HG02981 (cell line): ENCODE measurements around the gene LYSMD3.
"Not testable (repeated sequence)": the region's sequence is repeated elsewhere in the genome, so short reads cannot be mapped to it uniquely, and the experiment has no call there.

Experiments used
- ATAC-seq: cut with Tn5 transposase; IDR thresholded peaks from one replicate; pipeline ENCODE4 v1.9.1; 2021; ENCODE audit warnings: mild to moderate bottlenecking, moderate library complexity; ENCODE audit not compliant: unreplicated experiment

The LYSMD3 gene

DNA sequence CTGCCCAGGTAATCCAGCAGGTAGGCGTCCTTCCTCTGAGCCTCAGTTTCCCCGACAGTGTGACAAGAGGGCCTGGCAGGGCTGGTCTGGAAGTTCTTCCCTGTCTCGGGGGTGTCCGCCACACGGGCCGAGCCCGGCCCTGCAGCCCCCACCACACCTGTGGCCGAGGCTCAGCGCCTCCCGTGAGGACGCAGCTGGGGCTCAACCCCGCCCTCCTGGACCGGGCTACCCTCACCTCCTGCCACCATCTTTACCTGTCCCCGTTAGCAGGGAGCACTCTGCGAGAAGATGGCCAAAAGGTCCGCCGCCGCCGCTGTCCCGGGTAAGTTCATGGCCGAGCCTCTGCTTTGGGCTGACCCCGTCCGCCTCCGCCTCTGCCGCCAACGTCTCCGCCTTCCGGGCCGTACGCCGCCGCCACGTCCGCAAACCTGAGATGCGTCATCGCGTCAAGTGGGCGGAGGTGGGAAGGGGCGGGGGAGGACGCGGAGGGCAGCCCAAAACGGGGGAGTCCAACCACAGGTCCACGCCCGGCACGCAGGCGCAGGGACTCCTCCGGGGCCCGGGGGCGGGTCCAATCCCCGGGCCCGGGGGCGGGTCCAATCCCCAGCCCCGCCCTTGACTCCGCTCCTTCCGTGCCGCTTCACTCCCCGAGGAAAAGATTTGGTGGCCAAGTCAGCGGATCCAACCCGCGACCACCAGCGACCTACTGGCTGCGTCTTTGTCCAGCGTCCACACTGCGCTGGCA lies at the start of gene LYSMD3:
Gene LYSMD3, minus strand, starts transcription at position 391 of the 745 bp plus-strand sequence. CDS start 4,295 bp downstream, outside the sequence.
- peak; percentile 87 for ATAC-seq

DNA sequence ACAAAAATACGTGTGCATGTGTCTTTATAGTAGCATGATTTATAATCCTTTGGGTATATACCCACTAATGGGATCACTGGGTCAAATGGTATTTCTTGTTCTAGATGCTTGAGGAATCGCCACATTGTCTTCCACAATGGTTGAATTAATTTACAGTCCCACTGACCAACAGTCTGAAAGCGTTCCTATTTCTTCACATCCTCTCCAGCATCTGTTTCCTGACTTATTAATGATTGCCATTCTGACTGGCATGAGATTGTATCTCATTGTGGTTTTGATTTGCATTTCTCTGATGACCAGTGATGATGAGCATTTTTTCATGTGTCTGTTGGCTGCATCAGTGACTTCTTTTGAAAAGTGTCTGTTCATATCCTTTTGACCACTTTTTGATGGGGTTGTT lies 47.2 kb upstream of the LYSMD3 start:
- not testable (repeated sequence) for ATAC-seq

GRCh38 chr5:90575712-90576111 lies 46.3 kb upstream of the LYSMD3 start:
- ATAC-seq = no peak

GRCh38 chr5:90571147-90571773 lies 41.9 kb upstream of the LYSMD3 start:
- no peak for ATAC-seq

DNA sequence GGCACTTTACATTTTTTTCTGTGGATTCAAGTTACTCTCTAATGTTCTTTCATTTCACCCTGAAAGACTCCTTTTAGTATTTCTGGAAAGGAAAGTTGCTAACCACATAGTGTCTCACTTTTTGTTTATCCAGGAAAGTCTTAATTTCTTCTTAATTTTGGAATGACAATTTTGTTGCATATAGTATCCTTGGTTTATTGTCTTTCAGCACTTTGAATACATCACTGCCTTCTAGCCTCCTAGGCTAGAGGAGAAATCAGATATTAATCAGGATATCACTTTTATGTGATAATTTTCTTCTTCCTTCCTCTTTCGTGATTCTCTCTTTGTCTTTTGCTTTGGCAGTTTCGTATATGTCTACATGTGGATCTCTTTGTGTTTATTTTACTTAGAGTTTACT lies 40.6 kb upstream of the LYSMD3 start:
- no peak for ATAC-seq

GRCh38 chr5:90569084-90569483 lies 39.7 kb upstream of the LYSMD3 start:
- no peak for ATAC-seq

DNA sequence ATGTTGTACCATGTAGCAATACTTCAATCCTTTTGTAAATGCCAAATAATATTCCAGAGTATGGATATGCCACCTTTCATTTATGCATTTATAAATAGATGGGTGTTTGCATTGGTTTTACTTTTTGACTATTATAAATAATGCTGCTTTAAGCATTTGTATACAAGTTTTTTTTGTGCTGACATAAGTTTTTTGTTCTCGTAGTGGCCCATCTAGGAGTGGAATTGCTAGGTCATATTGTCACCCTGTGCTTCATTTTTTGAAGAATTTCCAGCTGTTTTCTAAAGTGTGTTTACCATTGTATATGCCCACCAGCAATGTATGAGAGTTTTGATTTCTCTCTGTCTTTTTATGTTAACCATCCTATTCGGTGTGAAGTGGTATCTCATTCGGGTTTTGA lies 36.1 kb upstream of the LYSMD3 start:
- no peak for ATAC-seq

DNA sequence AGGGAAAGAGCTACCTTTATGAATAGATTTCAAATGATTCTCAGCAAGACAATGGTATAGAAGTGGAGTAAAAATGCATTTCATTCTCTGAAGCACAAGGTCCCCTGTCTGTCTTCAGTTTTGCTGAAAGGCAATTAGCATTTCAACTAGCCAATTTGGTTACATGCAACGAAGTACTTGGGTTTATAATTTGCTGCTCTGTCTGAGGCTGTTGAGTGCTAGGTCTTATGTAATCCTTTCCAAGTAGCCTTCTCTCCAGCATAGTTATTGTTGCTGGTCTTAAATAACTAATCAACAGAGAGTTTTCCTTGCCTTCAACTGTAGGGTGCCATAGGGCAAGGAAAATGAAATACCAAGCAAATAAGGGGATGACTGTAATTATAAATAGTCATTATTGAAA lies 33.7 kb upstream of the LYSMD3 start:
- ATAC-seq = no peak

DNA sequence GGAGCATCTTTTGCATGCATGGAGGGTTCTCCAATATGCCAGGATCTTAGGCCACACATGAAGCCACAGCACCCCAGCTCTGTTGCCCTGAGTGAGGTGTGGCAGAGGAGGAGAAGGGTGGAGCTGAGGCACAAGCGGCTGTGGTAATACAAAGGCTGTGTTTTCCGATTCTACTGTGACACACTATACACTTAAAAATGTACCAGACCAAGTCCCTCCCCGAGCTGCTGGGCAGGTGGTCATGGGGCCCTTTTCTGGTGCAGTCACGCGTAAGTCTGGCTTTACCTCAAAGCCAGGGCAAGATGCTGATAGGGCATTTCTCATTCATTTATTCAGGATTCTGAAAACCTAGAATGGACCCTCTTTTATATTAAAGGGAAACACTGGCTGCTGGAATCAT lies 33.0 kb upstream of the LYSMD3 start:
- no peak for ATAC-seq

DNA sequence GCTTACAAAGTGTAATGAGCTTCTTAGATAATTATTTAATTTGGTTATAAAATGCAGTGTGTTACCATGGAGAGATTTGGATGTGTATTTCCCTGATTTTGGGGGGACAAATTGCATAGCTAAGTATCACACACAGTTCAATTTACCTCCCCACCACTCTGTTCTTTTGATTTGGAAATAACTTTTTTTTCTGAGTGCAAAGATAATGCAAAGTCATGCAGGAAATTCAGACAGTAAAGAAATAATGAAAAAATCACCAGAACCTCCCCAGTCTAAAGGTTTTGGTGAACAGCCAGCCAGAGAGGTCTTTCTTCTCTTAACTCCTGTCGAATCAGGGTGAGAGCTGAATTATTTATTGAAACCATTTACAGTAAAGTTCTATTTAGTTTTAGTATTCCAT lies 32.4 kb upstream of the LYSMD3 start:
- ATAC-seq = no peak

DNA sequence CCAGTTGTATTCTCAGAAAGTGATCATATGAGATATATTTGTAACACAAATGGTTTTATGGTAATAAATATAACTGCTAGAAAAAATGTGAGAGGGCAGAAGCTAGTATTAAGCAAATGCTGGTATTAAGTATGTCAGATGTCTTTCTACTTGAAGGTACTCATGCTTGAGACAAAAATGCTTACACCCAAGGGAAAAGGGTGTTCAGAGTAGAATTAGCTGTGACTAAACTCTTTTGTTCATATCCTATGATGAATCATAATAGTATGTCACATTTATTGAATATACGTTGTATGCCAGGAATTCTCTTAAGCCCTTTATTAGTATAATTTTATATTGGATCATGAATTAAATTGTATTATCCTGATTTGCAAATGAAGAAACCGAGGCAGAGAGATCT lies 31.4 kb upstream of the LYSMD3 start:
- ATAC-seq = no peak

GRCh38 chr5:90558344-90559192 lies 29.2 kb upstream of the LYSMD3 start, which contains the start of gene ADGRV1:
Gene ADGRV1 (plus strand): TSS chr5:90558797. CDS start chr5:90558896, 99 bp downstream.
- no peak for ATAC-seq

- ATAC-seq = no peak
These were observed 28.5 kb upstream of the LYSMD3 start for GRCh38 chr5:90557871-90558270.

DNA sequence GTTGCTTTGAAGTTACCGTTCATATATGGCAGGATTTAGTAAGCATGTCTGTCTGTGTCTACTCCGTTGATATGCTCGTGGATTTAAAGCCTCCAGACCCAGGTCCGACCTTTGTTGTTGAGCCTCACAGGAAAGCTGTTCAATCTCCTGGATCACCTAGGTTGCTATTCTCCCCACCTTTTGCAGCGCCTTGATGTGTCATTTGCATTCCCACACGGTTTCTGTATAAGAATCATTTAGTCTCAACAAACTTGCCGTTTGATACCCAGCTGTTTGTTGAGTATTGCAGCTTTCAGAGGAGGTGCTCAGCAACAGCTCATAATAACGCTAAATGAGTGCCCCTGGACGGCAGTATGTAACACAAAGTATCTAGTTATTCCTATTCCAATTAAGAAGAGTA lies 28.0 kb upstream of the LYSMD3 start:
- no peak for ATAC-seq

- ATAC-seq = no peak
These were observed 26.3 kb upstream of the LYSMD3 start for GRCh38 chr5:90555666-90556065.

DNA sequence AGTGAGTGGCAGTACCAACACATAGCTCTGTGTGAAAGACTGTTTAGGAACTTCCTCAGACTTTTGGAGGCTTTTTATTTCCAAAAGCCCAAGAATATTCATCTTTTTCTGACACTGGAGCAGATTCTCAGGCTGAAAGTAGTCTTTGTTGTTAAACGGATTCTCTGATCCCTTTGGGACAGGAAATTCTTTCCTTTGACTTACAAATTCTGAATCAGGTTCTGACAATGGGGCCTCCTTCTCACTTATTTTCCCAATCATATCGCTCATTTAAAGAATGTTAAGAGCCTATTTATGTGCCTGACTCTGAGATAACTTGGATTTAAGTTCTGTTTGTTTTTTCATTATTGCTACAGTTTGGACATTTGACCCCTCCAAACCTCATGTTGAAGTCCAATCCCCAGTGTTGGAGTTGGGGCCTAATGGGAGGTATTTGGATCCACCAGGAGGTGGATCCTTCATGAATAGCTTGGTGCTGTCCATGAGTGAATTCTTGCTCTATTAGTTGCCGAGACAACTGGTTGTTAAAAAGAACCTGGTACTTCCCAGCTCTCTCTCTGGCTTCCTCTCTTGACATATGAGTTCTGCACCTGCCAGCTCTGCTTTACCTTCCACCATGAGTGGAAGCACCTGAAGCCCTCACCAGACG lies 25.1 kb upstream of the LYSMD3 start:
- no peak for ATAC-seq

DNA sequence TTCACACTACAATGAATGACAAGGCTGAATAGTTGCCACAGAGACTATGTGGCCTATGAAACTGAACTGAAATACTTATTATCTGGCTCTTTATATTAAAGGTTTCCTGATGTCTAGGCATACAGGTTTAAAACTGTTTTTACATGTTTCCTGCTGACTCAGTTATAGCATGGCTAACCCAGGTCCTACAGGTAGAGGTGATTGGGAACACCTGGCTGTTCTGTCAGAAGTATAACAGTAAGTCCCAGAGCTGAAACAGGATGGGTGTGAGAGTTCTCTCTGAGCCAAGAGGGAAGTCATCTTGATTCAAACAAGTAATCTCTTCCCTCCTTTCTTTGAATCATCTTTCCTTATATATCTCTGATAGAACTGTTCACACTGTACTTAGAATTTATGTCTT lies 24.3 kb upstream of the LYSMD3 start:
- no peak for ATAC-seq

- ATAC-seq = no peak
These were observed 22.0 kb upstream of the LYSMD3 start for GRCh38 chr5:90551376-90551775.

DNA sequence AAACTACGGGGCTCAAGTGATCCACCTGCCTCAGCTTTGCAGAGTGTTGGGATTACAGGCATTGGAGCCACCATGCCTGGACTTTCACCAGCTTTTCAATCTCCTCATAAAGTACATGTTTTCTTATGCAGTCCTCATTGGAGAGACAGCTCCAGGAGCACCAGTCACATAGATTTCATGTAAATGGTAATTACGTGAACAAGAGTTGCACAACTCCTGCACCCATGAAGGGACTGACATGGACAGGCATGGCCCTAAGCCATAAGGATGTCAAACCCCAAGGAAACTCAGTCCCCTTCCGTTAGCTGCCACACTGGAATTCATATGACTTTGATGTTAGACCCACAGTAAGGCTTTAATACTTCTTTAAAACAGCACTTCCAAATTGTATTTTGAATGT lies 21.6 kb upstream of the LYSMD3 start:
- no peak for ATAC-seq

DNA sequence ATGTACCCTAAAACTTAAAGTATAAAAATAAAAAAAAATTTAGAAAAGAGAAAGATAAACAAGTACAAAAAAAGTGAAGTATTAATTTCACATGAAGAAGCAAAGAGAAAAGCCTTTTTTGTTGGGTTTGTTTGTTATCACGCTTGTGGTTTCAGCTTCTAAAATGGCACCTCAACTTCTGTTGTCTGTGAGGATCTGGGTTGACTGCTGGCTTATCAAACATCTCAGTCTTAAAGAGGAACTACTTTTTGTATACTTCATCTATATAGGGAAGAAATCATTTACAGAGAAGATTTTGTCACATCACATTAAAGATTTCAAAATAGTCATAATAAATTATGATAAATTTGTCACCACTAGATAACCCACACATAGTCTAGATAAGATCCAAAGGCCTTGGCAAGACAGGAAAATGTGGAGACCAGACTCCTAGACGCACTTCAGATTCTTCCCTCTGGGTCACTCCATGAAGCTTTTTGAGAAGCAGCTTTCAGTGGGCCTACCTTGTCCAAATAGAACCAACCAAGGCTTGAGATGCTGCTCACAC lies 20.4 kb upstream of the LYSMD3 start:
- no peak for ATAC-seq

GRCh38 chr5:90549223-90549622 lies 19.8 kb upstream of the LYSMD3 start:
- no peak for ATAC-seq
